Sigmoid colon (tissue), 4 donors: ENCODE measurements around the gene RNU1-2.

Experiments used
- CTCF ChIP-seq, 4 experiments: fragments of 450-650 bp in 3 of 4; fragments of 200-600 bp in 1 of 4; IDR thresholded peaks; one replicate each; pipeline ENCODE4 v1.5.1; 2016 to 2019; ENCODE audit warnings: antibody characterized with exemption in 4 of 4, mild to moderate bottlenecking in 3 of 4, moderate library complexity in 2 of 4
- EP300 ChIP-seq, 4 donors: sonication (generic); formaldehyde crosslinking; IDR thresholded peaks; one replicate each; pipeline ENCODE4 v1.6.1; 2017; ENCODE audit warnings: antibody characterized with exemption in 4 of 4

GRCh38 chr1:16906873-16907272 lies 11.1 kb downstream of the RNU1-2 start:
- TF ChIP-seq CTCF (IDR thresholded peaks at IDR 0.05) = no peak
- no peak for TF ChIP-seq EP300 (IDR thresholded peaks at IDR 0.05)
